Activated CD4-positive, alpha-beta T cell treated with anti-CD3 and anti-CD28 coated beads for 36 hours (primary cell): ENCODE results near the gene GIPC2. TPM values are rescaled to one million over a fixed set of nuclear protein-coding genes. Genes with fewer than 3 reads are reported as not detected.
A peak's percentile ranks its signal among the peaks of the same experiment; 100 is the strongest.
"Not testable (repeated sequence)": the region's sequence is repeated elsewhere in the genome, so short reads cannot be mapped to it uniquely, and the experiment has no call there.

Source experiments
- ATAC-seq: fragments of 200-7000 bp; cut with Tn5 transposase; one replicate; pipeline ENCODE4 v1.10.0; 2021; ENCODE audit warnings: mild to moderate bottlenecking, moderate library complexity
- CTCF ChIA-PET: fragments of 350-600 bp; sonication (Branson Sonifier 250); formaldehyde crosslinking; loops from one replicate; lab custom pipeline; 2021; ENCODE audit warnings: antibody characterized with exemption; lab: Charles Lee
- POLR2A ChIA-PET: fragments of 350-600 bp; sonication (Branson Sonifier 250); formaldehyde crosslinking; loops from one replicate; lab custom pipeline; 2021; ENCODE audit warnings: antibody characterized with exemption, inconsistent platforms; lab: Charles Lee
- DNase-seq: peaks from one replicate; pipeline ENCODE4 v3.0.0-alpha.2; 2020
- H3K27ac Mint-ChIP-seq: one replicate; pipeline ENCODE4 v1.8.0; 2021; ENCODE audit warnings: mixed read lengths
- H3K27me3 Mint-ChIP-seq: one replicate; pipeline ENCODE4 v1.8.0; 2021; ENCODE audit warnings: mixed read lengths
- H3K36me3 Mint-ChIP-seq: one replicate; pipeline ENCODE4 v1.8.0; 2021; ENCODE audit warnings: low read depth, mixed read lengths
- H3K4me1 Mint-ChIP-seq: one replicate; pipeline ENCODE4 v1.8.0; 2021; ENCODE audit warnings: mixed read lengths
- H3K4me3 Mint-ChIP-seq: one replicate; pipeline ENCODE4 v1.8.0; 2021; ENCODE audit warnings: mild to moderate bottlenecking, moderate library complexity, mixed read lengths
- H3K9me3 Mint-ChIP-seq: one replicate; pipeline ENCODE4 v1.8.0; 2021; ENCODE audit warnings: low read depth, mixed read lengths
- intact Hi-C, 2 experiments: fragments of 100-400 bp; cut with DNase I in 1 of 2; cut with micrococcal nuclease in 1 of 2; formaldehyde crosslinking; loops; one replicate each; pipeline versions ENCODE4 v1.14.2 to v1.15.1; 2022 to 2024; cut with DNase I, micrococcal nuclease
- total RNA-seq, 2 experiments: library from RNA; stranded (reverse); gene quantifications; one replicate each; pipeline ENCODE4 v1.2.3, GENCODE V29; 2021

Gene GIPC2
- total RNA-seq = under 1 TPM; 0.05 to 0.09 TPM

- intact Hi-C loops = loop anchor here in 1 of 2 experiments (5.0 kb wide), 1 partner anchor 66 kb away; no protein-coding TSS in a partner anchor
- Mint-ChIP-seq H3K4me3 (peak within 1 kb of the TSS; percentile 66), H3K36me3 (no peaks in the 10 kb centered on the region), H3K4me1 (peaks cover 29% of the 10 kb centered on the region), H3K27me3 (peaks cover 33% of the 10 kb centered on the region), H3K27ac (no peak within 1 kb of the TSS), H3K9me3 (no peaks in the 10 kb centered on the region)
- ATAC-seq = peak; percentile 72
- CTCF ChIA-PET = interaction anchor here (0.7 to 1.5 kb wide), 2 partner anchors 68 kb away, joined by 3 to 4 read pairs; no protein-coding TSS in a partner anchor
- DNase-seq = peak; percentile 62
- POLR2A ChIA-PET = interaction anchor here (0.6 to 3.4 kb wide), 3 partner anchors 41 to 371 kb away, joined by 3 to 20 read pairs (median 4); partner anchors contain the start of genes DNAJB4 and FUBP1
Measured at GRCh38 chr1:78045926-78046778, at the start of gene GIPC2. Gene GIPC2, plus strand, starts transcription at chr1:78045966. Its CDS starts 129 bp downstream, at chr1:78046095.

DNA sequence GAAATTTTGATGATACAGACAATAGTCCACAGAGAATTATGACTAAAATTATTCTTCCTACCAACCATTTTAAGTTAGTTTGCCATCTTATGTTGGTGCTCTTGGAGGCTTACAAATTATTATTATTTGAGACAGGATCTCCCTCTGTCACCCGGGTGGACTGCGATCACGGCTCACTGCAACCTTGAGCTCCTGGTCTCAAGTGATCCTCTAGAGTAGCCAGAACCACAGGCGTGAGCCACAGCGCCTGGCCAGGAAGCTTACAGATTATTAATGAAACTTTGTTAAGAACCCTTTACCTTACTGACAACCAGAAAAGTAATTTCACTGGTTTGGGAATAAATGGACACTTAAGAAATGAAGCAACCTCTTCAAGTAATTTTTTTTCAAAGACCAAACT is 49.0 kb upstream of the GIPC2 start:
- H3K4me3 Mint-ChIP-seq = no peak overlapping the region
- peaks cover 4% of the 10 kb centered on the region for H3K36me3 Mint-ChIP-seq
- H3K27ac Mint-ChIP-seq = no peak overlapping the region
- H3K4me1 Mint-ChIP-seq = peaks cover 5% of the 10 kb centered on the region
- POLR2A ChIA-PET = interaction anchor here (0.6 to 3.1 kb wide), 2 partner anchors 8 to 336 kb away, joined by 3 to 21 read pairs; partner anchors contain the start of gene DNAJB4
- ATAC-seq (no peak), DNase-seq (no peak)
- intact Hi-C loops = no loop called here
- CTCF ChIA-PET = interaction anchor here (0.6 kb wide), 1 partner anchor 30 kb away, joined by 3 read pairs; no protein-coding TSS in a partner anchor
- no peaks in the 10 kb centered on the region for H3K27me3 Mint-ChIP-seq
- no peaks in the 10 kb centered on the region for H3K9me3 Mint-ChIP-seq

DNA sequence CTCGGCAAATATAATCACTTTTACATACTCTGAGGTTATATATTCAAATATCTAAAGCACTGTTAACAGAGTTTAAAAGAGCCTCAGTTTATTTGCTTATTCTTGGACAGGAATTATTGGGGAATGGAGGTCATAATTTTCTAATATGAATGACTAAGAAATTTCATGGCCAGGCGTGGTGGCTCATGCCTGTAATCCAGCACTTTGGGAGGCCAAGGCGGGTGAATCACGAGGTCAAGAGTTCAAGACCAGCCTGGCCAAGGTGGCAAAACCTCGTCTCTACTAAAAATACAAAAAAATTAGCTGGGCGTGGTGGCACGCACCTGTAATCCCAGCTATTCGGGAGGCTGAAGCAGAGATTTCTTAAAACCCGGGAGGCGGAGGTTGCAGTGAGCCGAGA is 45.2 kb upstream of the GIPC2 start:
- ChIA-PET CTCF (interaction anchor here (0.8 to 6.7 kb wide), 3 partner anchors 21 to 114 kb away, joined by 3 to 55 read pairs (median 4); partner anchors contain the start of gene FUBP1), POLR2A (interaction anchor here (0.7 kb wide), 1 partner anchor 114 kb away, joined by 5 read pairs; no protein-coding TSS in a partner anchor)
- ATAC-seq, H3K27ac Mint-ChIP-seq, H3K9me3 Mint-ChIP-seq, H3K4me3 Mint-ChIP-seq, H3K27me3 Mint-ChIP-seq, H3K36me3 Mint-ChIP-seq, DNase-seq, intact Hi-C loops: not testable (repeated sequence)
- H3K4me1 Mint-ChIP-seq = peaks cover 22% of the 10 kb centered on the region

DNA sequence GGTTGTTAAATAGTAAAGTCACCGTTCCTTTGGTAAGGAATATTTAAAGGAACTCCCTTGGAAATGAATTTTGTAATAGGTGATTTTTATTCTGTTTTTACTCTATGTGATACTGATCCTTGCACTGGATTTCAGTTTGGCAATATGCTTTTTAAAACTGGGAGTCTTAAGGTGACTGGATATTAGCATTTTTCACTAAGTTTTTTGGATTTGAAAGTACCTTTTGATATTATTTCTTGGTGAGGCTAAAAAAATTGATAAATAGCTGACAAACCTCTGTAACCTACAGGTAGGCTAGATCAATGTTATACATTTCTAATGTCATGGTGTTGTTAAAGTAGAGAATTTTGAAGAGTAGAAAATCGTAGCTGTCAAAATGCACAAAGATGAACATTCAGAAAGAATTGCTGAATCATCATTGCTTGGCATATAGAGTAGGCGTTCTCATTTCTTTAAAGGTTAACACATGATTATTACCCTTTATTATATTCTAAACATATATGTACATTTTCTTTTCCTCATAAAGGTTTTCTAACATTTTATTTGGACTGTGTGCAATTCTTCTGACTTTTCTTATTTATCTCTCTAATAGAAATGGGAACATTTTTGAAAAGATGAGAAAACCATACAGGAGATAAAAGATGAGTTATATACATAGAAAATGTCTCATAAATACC is 42.6 kb upstream of the GIPC2 start:
- DNase-seq (no peak), ATAC-seq (no peak)
- Mint-ChIP-seq H3K36me3 (peaks cover 3% of the 10 kb centered on the region), H3K27ac (peak overlapping the region; percentile 1), H3K9me3 (no peaks in the 10 kb centered on the region), H3K4me3 (peak overlapping the region; percentile 13), H3K4me1 (peaks cover 35% of the 10 kb centered on the region), H3K27me3 (no peaks in the 10 kb centered on the region)
- POLR2A ChIA-PET = interaction anchor here (0.7 to 5.6 kb wide), 9 partner anchors 8 to 111 kb away, joined by 3 to 297 read pairs (median 20); partner anchors contain the start of genes FUBP1 and GIPC2
- CTCF ChIA-PET = interaction anchor here (0.6 to 6.7 kb wide), 7 partner anchors 17 to 721 kb away, joined by 3 to 55 read pairs (median 4); partner anchors contain the start of genes AK5 and FUBP1
- intact Hi-C loops = no loop called here

GRCh38 chr1:78003882-78004718 is 41.7 kb upstream of the GIPC2 start:
- ChIA-PET CTCF (interaction anchor here (0.5 to 6.7 kb wide), 15 partner anchors 8 to 722 kb away, joined by 3 to 55 read pairs (median 4); partner anchors contain the start of genes AK5, FUBP1 and USP33), POLR2A (interaction anchor here (0.5 to 5.6 kb wide), 26 partner anchors 8 to 567 kb away, joined by 3 to 297 read pairs (median 4); partner anchors contain the start of genes FUBP1, GIPC2, MIGA1 and ZZZ3)
- peak; percentile 58 for DNase-seq
- H3K4me1 Mint-ChIP-seq = peaks cover 38% of the 10 kb centered on the region
- peak overlapping the region; percentile 91 for H3K4me3 Mint-ChIP-seq
- peak overlapping the region; percentile 99 for H3K27ac Mint-ChIP-seq
- no peaks in the 10 kb centered on the region for H3K27me3 Mint-ChIP-seq
- intact Hi-C loops = loop anchor here in 1 of 2 experiments (1.0 to 2.0 kb wide), 4 partner anchors 25 to 321 kb away; partner anchors contain the start of gene FUBP1
- peak; percentile 64 for ATAC-seq
- peaks cover 3% of the 10 kb centered on the region for H3K36me3 Mint-ChIP-seq
- no peaks in the 10 kb centered on the region for H3K9me3 Mint-ChIP-seq

- Mint-ChIP-seq H3K4me1 (peaks cover 41% of the 10 kb centered on the region), H3K27me3 (no peaks in the 10 kb centered on the region), H3K27ac (peak within 1 kb of the TSS; percentile 99), H3K36me3 (peaks cover 3% of the 10 kb centered on the region), H3K4me3 (peak within 1 kb of the TSS; percentile 91), H3K9me3 (no peaks in the 10 kb centered on the region)
- DNase-seq = peak; percentile 75
- ChIA-PET POLR2A (interaction anchor here (0.6 to 5.6 kb wide), 25 partner anchors 9 to 332 kb away, joined by 3 to 297 read pairs (median 4); partner anchors contain the start of genes FUBP1, GIPC2, MIGA1 and ZZZ3), CTCF (interaction anchor here (0.5 to 6.7 kb wide), 14 partner anchors 9 to 835 kb away, joined by 3 to 55 read pairs (median 4); partner anchors contain the start of genes FUBP1 and USP33)
- peak; percentile 99 for ATAC-seq
- intact Hi-C loops = loop anchor here (1.0 to 2.0 kb wide), 7 partner anchors 26 to 322 kb away; partner anchors contain the start of genes FUBP1 (in 2 of the 2) and MIGA1 (in 1 of the 2)
Measured at GRCh38 chr1:78004719-78005447, 40.9 kb upstream of the GIPC2 start, which contains the start of gene DNAJB4. Gene DNAJB4, plus strand, starts transcription at chr1:78004939. Its CDS starts 172 bp downstream, at chr1:78005111.

GRCh38 chr1:78005448-78005722 is 40.4 kb upstream of the GIPC2 start:
- DNase-seq = no peak
- H3K9me3 Mint-ChIP-seq = no peaks in the 10 kb centered on the region
- ChIA-PET CTCF (interaction anchor here (0.7 to 6.7 kb wide), 10 partner anchors 12 to 246 kb away, joined by 3 to 55 read pairs (median 4); partner anchors contain the start of genes FUBP1 and USP33), POLR2A (interaction anchor here (0.6 to 5.6 kb wide), 10 partner anchors 10 to 332 kb away, joined by 3 to 297 read pairs (median 3); partner anchors contain the start of genes FUBP1, GIPC2 and MIGA1)
- H3K36me3 Mint-ChIP-seq = peaks cover 3% of the 10 kb centered on the region
- peak overlapping the region; percentile 99 for H3K27ac Mint-ChIP-seq
- H3K4me3 Mint-ChIP-seq = peak overlapping the region; percentile 91
- peaks cover 42% of the 10 kb centered on the region for H3K4me1 Mint-ChIP-seq
- no peaks in the 10 kb centered on the region for H3K27me3 Mint-ChIP-seq
- ATAC-seq = no peak
- intact Hi-C loops = loop anchor here (1.0 to 2.0 kb wide), 6 partner anchors 26 to 226 kb away; partner anchors contain the start of genes FUBP1 (in 1 of the 2) and MIGA1 (in 1 of the 2)

DNA sequence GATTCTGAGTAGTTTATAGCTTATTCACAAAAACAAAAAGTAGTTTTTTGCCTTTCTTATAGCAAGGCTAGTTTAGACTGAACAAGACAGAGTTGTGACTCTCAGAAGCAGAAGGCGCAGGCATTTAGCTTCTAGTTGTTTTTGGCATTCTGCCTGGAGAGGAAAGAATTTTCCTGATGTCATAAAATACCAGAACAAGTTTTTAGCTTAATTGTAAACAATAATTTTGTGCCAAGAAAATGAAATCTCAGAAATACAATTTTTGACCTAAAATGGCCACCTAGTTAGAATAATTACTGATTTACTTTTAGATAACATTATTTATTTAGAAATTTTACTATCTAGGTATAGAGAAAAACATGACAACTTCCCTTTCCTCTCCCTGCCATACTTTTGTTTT is 40.0 kb upstream of the GIPC2 start:
- Mint-ChIP-seq H3K4me1 (peaks cover 43% of the 10 kb centered on the region), H3K4me3 (peak overlapping the region; percentile 91), H3K27me3 (no peaks in the 10 kb centered on the region), H3K36me3 (peaks cover 3% of the 10 kb centered on the region), H3K9me3 (no peaks in the 10 kb centered on the region), H3K27ac (peak overlapping the region; percentile 64)
- DNase-seq (no peak), ATAC-seq (no peak)
- ChIA-PET POLR2A (interaction anchor here (0.6 to 5.6 kb wide), 6 partner anchors 28 to 333 kb away, joined by 3 to 297 read pairs (median 12); partner anchors contain the start of genes FUBP1 and GIPC2), CTCF (interaction anchor here (0.7 to 6.7 kb wide), 7 partner anchors 14 to 109 kb away, joined by 3 to 55 read pairs (median 10); partner anchors contain the start of gene FUBP1)
- intact Hi-C loops = loop anchor here (1.0 to 2.0 kb wide), 6 partner anchors 26 to 226 kb away; partner anchors contain the start of genes FUBP1 (in 1 of the 2) and MIGA1 (in 1 of the 2)

DNA sequence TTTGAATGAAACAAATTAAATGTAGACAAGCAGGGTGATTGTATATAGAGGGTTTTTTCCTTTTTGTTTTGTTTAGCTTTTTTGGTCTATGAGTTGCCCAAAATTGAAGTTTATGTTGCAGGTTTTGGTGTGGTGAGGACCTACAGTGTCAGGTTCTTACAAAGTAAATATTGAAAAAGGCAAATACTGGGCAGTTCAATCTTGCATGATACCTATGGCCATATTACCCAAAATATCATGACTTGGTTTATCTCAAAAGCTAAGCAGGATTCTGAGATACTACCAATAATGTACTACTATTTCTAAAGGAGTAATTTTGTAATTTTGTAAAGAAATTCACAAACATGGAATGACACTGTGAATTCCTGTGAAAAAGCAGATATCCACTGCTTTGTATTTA is 39.2 kb upstream of the GIPC2 start:
- ATAC-seq = no peak
- ChIA-PET CTCF (interaction anchor here (1.8 to 6.7 kb wide), 3 partner anchors 27 to 108 kb away, joined by 10 to 55 read pairs (median 11); partner anchors contain the start of gene FUBP1), POLR2A (interaction anchor here (3.0 to 5.6 kb wide), 2 partner anchors 29 to 39 kb away, joined by 20 to 297 read pairs; partner anchors contain the start of genes FUBP1 and GIPC2)
- H3K27me3 Mint-ChIP-seq = no peaks in the 10 kb centered on the region
- peak overlapping the region; percentile 91 for H3K4me3 Mint-ChIP-seq
- no peak overlapping the region for H3K27ac Mint-ChIP-seq
- peaks cover 44% of the 10 kb centered on the region for H3K4me1 Mint-ChIP-seq
- peaks cover 3% of the 10 kb centered on the region for H3K36me3 Mint-ChIP-seq
- no peak for DNase-seq
- H3K9me3 Mint-ChIP-seq = no peaks in the 10 kb centered on the region
- intact Hi-C loops = no loop called here
